OCI-LY7 (cell line): ENCODE results near the gene LRBA. TPM values are rescaled to one million over a fixed set of nuclear protein-coding genes. Genes with fewer than 3 reads are reported as not detected.

Experiments used
- BruUV-seq: library from RNA; stranded (reverse); fragments of 400-500 nt; replicated peaks from 2 replicates; lab custom pipeline; 2021; lab: Mats Ljungman, UMichigan
- CTCF ChIA-PET: fragments of 300-600 bp; sonication (Branson Sonifier 250); formaldehyde crosslinking; loops from one replicate; lab custom pipeline; 2022; ENCODE audit warnings: antibody characterized with exemption; ENCODE audit not compliant: unreplicated experiment; lab: Charles Lee
- POLR2A ChIA-PET: fragments of 300-600 bp; sonication (Branson Sonifier 250); formaldehyde crosslinking; loops from one replicate; lab custom pipeline; 2022; ENCODE audit warnings: antibody characterized with exemption; lab: Charles Lee
- DNase-seq: peaks from one replicate; pipeline ENCODE4 v3.0.0-alpha.2; 2015; ENCODE audit warnings: low spot score
- H2AFZ ChIP-seq: fragments of 200-600 bp; sonication (generic), shearing (Covaris generic); 2 replicates; pipeline ENCODE4 v1.6.1; 2014; ENCODE audit warnings: mild to moderate bottlenecking, antibody characterized with exemption, low read length, moderate library complexity
- H3K27ac ChIP-seq: fragments of 200-600 bp; sonication (generic); 2 replicates; pipeline ENCODE4 v1.5.1; 2014; ENCODE audit warnings: mixed run types, low read depth, mild to moderate bottlenecking, moderate library complexity, low read length, inconsistent platforms; ENCODE audit not compliant: poor library complexity, severe bottlenecking
- H3K36me3 ChIP-seq: fragments of 200-600 bp; sonication (generic); 2 replicates; pipeline ENCODE4 v1.6.1; 2014; ENCODE audit warnings: mild to moderate bottlenecking, antibody characterized with exemption, low read length, moderate library complexity, mixed read lengths; ENCODE audit not compliant: insufficient read depth
- H3K4me1 ChIP-seq: fragments of 200-600 bp; sonication (generic); 2 replicates; pipeline ENCODE4 v1.5.1; 2014; ENCODE audit warnings: mild to moderate bottlenecking, low read length; ENCODE audit not compliant: insufficient read depth, poor library complexity, severe bottlenecking
- H3K4me2 ChIP-seq: fragments of 200-600 bp; sonication (generic); 2 replicates; pipeline ENCODE4 v1.6.1; 2014; ENCODE audit warnings: mild to moderate bottlenecking, low read length
- H3K4me3 ChIP-seq: fragments of 200-600 bp; sonication (generic); 2 replicates; pipeline ENCODE4 v1.5.1; 2014; ENCODE audit warnings: mild to moderate bottlenecking, low read depth, low read length; ENCODE audit not compliant: poor library complexity, severe bottlenecking
- H3K79me2 ChIP-seq: fragments of 200-600 bp; sonication (generic); 2 replicates; pipeline ENCODE4 v1.6.1; 2016; ENCODE audit warnings: low read depth, mild to moderate bottlenecking, low read length, moderate library complexity, mixed read lengths; ENCODE audit not compliant: insufficient read depth
- H3K9me2 ChIP-seq: fragments of 200-600 bp; sonication (generic); 2 replicates; pipeline ENCODE4 v1.6.1; 2016; ENCODE audit warnings: mild to moderate bottlenecking, low read length, mixed read lengths; ENCODE audit not compliant: insufficient read depth
- H3K9me3 ChIP-seq: fragments of 200-600 bp; sonication (generic); 2 replicates; pipeline ENCODE4 v1.6.1; 2014; ENCODE audit warnings: mild to moderate bottlenecking, mixed run types, low read length, mixed read lengths
- H4K20me1 ChIP-seq: fragments of 200-600 bp; sonication (generic); 2 replicates; pipeline ENCODE4 v1.6.1; 2014; ENCODE audit warnings: mild to moderate bottlenecking, antibody characterized with exemption, low read length, moderate library complexity, mixed read lengths; ENCODE audit not compliant: insufficient read depth
- EZH2phosphoT487 ChIP-seq: fragments of 200-600 bp; sonication (generic); IDR thresholded peaks from 2 replicates; pipeline ENCODE4 v1.6.1; 2018; ENCODE audit warnings: low read depth, borderline replicate concordance, mild to moderate bottlenecking, mixed run types, antibody characterized with exemption, low read length, moderate library complexity, mixed read lengths
- intact Hi-C: fragments of 100-400 bp; cut with micrococcal nuclease; formaldehyde crosslinking; loops from one replicate; pipeline ENCODE4 v1.10.0; 2022; ENCODE audit not compliant: unreplicated experiment
- total RNA-seq, 2 experiments: library from RNA; depleted of rRNA in 1 of 2; stranded (reverse); fragments of >200 nt in 1 of 2; shearing (Covaris generic) in 1 of 2; gene quantifications; 2 replicates each; pipeline ENCODE4 v1.2.3, GENCODE V29; 2014 to 2022
- TF ChIP-seq, protein P1 (sequence below): fragments of 200-600 bp; sonication (generic); conservative IDR thresholded peaks from 2 replicates; pipeline ENCODE4 v1.5.1; 2014; ENCODE audit warnings: mild to moderate bottlenecking, antibody characterized with exemption, low read length, moderate library complexity, mixed read lengths

Gene LRBA
- total RNA-seq, 2 experiments from 2014 or later: 60.4 to 66.7 TPM

DNA sequence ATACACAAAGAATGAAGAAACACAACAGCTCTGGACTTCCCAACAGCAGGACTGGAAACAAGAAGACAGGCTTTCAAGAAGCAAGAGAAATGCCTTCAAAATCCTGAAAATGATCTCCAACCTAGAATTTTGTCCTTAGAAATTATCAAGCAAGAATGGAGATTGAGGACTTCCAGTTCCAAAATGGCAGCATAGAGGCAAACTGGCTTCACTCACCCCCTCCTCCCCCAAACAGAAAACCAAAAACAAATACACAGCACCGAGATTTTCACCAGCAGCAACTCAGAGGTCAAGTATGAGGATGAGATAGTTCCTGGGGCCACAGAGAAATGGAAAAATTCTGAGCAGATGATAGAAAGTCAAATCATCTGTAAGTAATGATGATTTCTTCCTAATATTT lies 40.5 kb upstream of the LRBA start:
- Histone ChIP-seq H3K36me3 (no peaks in the 10 kb centered on the region), H2AFZ (no peak overlapping the region), H4K20me1 (no peaks in the 10 kb centered on the region), H3K9me2 (no peaks in the 10 kb centered on the region), H3K27ac (no peak overlapping the region), H3K79me2 (no peaks in the 10 kb centered on the region), H3K9me3 (no peaks in the 10 kb centered on the region), H3K4me2 (no peak overlapping the region), H3K4me3 (no peak overlapping the region), H3K4me1 (no peaks in the 10 kb centered on the region)
- POLR2A ChIA-PET: no interaction called here
- no TSS peak for BruUV-seq
- intact Hi-C loops: no loop called here
- TF ChIP-seq, protein P1, sequence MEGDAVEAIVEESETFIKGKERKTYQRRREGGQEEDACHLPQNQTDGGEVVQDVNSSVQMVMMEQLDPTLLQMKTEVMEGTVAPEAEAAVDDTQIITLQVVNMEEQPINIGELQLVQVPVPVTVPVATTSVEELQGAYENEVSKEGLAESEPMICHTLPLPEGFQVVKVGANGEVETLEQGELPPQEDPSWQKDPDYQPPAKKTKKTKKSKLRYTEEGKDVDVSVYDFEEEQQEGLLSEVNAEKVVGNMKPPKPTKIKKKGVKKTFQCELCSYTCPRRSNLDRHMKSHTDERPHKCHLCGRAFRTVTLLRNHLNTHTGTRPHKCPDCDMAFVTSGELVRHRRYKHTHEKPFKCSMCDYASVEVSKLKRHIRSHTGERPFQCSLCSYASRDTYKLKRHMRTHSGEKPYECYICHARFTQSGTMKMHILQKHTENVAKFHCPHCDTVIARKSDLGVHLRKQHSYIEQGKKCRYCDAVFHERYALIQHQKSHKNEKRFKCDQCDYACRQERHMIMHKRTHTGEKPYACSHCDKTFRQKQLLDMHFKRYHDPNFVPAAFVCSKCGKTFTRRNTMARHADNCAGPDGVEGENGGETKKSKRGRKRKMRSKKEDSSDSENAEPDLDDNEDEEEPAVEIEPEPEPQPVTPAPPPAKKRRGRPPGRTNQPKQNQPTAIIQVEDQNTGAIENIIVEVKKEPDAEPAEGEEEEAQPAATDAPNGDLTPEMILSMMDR: no peak
- TF ChIP-seq EZH2phosphoT487: no peak
- CTCF ChIA-PET: no interaction called here
- DNase-seq: no peak

DNA sequence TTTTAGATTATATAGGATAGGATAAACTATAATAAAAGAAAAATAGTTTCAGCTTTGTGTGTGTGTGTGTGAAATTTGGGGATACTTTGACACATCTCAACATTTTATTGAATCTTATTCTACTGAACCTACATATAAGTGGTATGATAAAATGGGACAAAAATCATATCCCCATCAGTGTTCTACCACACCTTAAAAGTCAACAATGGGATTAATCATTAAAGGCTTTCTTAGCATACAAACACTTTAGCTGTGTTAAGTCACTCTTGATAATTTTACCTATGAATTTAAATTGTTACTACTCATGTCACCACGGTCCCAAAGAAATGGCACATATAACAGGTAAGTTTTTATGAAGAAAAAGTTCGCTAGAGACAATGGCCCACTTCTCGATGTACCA lies 37.7 kb upstream of the LRBA start:
- Histone ChIP-seq H3K4me2 (no peak overlapping the region), H2AFZ (no peak overlapping the region), H3K36me3 (no peaks in the 10 kb centered on the region), H3K27ac (no peak overlapping the region), H3K79me2 (no peaks in the 10 kb centered on the region), H3K9me2 (no peaks in the 10 kb centered on the region), H4K20me1 (no peaks in the 10 kb centered on the region), H3K9me3 (no peaks in the 10 kb centered on the region), H3K4me1 (no peaks in the 10 kb centered on the region), H3K4me3 (no peak overlapping the region)
- DNase-seq: no peak
- ChIA-PET POLR2A (interaction anchor here (0.8 kb wide), 1 partner anchor 14 kb away, joined by 3 read pairs; no protein-coding TSS in a partner anchor), CTCF (no interaction called here)
- no peak for TF ChIP-seq EZH2phosphoT487
- TF ChIP-seq, protein P1: no peak
- BruUV-seq: no TSS peak
- intact Hi-C loops: no loop called here

DNA sequence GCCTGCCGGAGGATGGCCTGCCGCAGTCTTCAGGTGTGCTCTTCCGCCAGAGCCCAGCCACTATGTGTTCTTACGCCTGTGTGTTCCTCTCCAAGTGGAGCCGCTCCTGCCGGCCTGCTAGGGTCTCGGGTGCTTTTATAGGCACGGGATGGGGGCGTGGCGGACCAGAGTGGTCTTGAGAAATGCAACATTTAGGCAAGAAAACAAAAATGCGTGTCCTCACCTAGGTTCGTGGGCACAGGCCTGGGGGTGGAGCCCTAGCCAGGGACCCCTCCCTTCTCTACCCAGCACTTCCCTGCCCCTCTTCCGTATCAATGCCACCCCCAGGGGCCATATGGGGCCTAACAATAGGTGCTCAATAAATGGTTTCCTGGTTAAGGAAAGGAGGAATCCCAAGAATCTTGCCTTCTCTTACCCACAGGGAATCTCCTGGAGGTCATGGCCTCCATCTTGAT lies 34.4 kb upstream of the LRBA start:
- no peak for DNase-seq
- intact Hi-C loops: no loop called here
- no peak for TF ChIP-seq EZH2phosphoT487
- TF ChIP-seq, protein P1: no peak
- Histone ChIP-seq H3K79me2 (no peaks in the 10 kb centered on the region), H3K4me1 (no peaks in the 10 kb centered on the region), H3K36me3 (no peaks in the 10 kb centered on the region), H3K4me2 (no peak overlapping the region), H3K27ac (no peak overlapping the region), H2AFZ (no peak overlapping the region), H3K9me3 (no peaks in the 10 kb centered on the region), H3K4me3 (no peak overlapping the region), H4K20me1 (no peaks in the 10 kb centered on the region), H3K9me2 (no peaks in the 10 kb centered on the region)
- BruUV-seq: no TSS peak
- CTCF ChIA-PET: no interaction called here
- POLR2A ChIA-PET: interaction anchor here (0.6 to 0.7 kb wide), 2 partner anchors 21 to 261 kb away, joined by 3 read pairs; no protein-coding TSS in a partner anchor
